ENCODE results near the gene DGKI. TPM values are rescaled to one million over a fixed set of nuclear protein-coding genes. Genes with fewer than 3 reads are reported as not detected.
A peak's percentile ranks its signal among the peaks of the same experiment; 100 is the strongest.

The DGKI gene
- total RNA-seq, 1 experiment from 2014 or later: 0.39 TPM

DNA sequence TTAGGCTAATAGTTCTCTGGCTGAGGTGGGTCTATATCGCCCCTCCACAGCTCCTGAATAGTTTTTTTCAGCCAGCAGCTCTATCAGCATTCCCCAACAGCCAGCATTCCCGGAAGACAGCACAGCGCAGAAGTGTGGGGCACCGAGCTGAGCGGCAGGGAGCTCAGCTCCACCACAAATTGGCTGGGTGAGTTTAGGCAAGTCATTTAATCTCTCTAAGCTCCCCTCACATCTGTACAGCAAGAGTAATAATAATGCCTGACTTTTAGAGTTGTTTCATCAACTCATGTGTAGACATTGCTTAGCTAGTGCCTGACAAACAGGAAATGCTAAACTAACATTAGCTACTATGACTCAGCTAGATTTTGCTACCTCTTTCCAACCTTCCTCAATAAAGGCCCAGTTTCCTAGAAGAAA lies 255.3 kb downstream of the DGKI start:
- Histone ChIP-seq H3K27me3 (replicated peaks; ENCODE audit: insufficient read depth, low read depth, low read length, poor library complexity) (no peaks in the 10 kb centered on the region), H3K4me3 (ENCODE audit: low read depth, low read length, poor library complexity, severe bottlenecking) (no peak overlapping the region), H3K4me1 (ENCODE audit: insufficient read depth, low read length, poor library complexity, severe bottlenecking) (peaks cover 10% of the 10 kb centered on the region), H3K9me3 (ENCODE audit: low read depth, low read length, poor library complexity, severe bottlenecking) (no peaks in the 10 kb centered on the region), H3K36me3 (ENCODE audit: insufficient read depth, low read length, poor library complexity, severe bottlenecking) (no peaks in the 10 kb centered on the region), H3K27ac (ENCODE audit: low read depth, low read length, poor library complexity, severe bottlenecking) (peak overlapping the region; percentile 58)
- CTCF ChIA-PET: interaction anchor here (0.6 to 1.4 kb wide), 3 partner anchors 110 to 1921 kb away, joined by 3 to 6 read pairs (median 3); no protein-coding TSS in a partner anchor
- TF ChIP-seq, protein P1, sequence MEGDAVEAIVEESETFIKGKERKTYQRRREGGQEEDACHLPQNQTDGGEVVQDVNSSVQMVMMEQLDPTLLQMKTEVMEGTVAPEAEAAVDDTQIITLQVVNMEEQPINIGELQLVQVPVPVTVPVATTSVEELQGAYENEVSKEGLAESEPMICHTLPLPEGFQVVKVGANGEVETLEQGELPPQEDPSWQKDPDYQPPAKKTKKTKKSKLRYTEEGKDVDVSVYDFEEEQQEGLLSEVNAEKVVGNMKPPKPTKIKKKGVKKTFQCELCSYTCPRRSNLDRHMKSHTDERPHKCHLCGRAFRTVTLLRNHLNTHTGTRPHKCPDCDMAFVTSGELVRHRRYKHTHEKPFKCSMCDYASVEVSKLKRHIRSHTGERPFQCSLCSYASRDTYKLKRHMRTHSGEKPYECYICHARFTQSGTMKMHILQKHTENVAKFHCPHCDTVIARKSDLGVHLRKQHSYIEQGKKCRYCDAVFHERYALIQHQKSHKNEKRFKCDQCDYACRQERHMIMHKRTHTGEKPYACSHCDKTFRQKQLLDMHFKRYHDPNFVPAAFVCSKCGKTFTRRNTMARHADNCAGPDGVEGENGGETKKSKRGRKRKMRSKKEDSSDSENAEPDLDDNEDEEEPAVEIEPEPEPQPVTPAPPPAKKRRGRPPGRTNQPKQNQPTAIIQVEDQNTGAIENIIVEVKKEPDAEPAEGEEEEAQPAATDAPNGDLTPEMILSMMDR (conservative IDR thresholded peaks at IDR 0.05; ENCODE audit: low read depth, low read length): no peak
- TF ChIP-seq EZH2 (IDR thresholded peaks at IDR 0.05; ENCODE audit: borderline replicate concordance, low read depth, low read length, poor library complexity, severe bottlenecking): no peak
- peak; percentile 46 for DNase-seq (ENCODE audit: low spot score)
- BruUV-seq (replicated peaks): no TSS peak
- intact Hi-C loops (cut with micrococcal nuclease; ENCODE audit: unreplicated experiment): loop anchor here (5.0 to 10.0 kb wide), 3 partner anchors 717 to 1789 kb away; no protein-coding TSS in a partner anchor
- POLR2A ChIA-PET (ENCODE audit: low non-redundant PET): no interaction called here

DNA sequence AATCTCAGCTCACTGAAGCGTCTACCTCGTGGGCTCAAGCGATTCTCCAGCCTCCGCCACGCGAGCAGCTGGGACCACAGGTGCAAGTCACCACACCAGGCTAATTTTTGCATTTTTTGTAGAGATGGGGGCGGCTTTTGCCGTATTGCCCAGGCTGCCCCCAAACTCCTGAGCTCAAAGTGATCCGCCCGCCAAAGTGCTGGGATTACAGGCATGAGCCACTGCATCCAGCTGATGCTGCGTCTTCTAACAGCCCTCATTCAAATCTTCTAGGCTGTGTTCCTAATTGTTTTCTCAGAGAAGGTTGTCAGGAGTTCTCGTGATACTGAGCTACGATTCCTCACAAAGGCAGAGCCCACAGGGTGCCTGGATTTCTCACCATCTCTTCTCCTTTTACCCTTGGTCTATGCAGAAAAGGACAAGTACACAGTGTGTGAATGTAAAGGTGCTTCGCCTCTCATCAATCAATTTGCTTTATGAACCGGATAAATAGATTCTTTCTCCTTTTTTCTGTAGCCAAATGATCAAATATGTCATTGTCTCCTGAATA lies 255.9 kb downstream of the DGKI start:
- H3K4me3 ChIP-seq (ENCODE audit: low read depth, low read length, poor library complexity, severe bottlenecking): no peak overlapping the region
- intact Hi-C loops (cut with micrococcal nuclease; ENCODE audit: unreplicated experiment): loop anchor here (5.0 to 10.0 kb wide), 3 partner anchors 716 to 1789 kb away; no protein-coding TSS in a partner anchor
- POLR2A ChIA-PET (ENCODE audit: low non-redundant PET): no interaction called here
- TF ChIP-seq, protein P1 (conservative IDR thresholded peaks at IDR 0.05; ENCODE audit: low read depth, low read length): no peak
- no peak for TF ChIP-seq EZH2 (IDR thresholded peaks at IDR 0.05; ENCODE audit: borderline replicate concordance, low read depth, low read length, poor library complexity, severe bottlenecking)
- no peak for DNase-seq (ENCODE audit: low spot score)
- CTCF ChIA-PET: no interaction called here
- no peaks in the 10 kb centered on the region for H3K36me3 ChIP-seq (ENCODE audit: insufficient read depth, low read length, poor library complexity, severe bottlenecking)
- BruUV-seq (replicated peaks): no TSS peak
- no peaks in the 10 kb centered on the region for H3K27me3 ChIP-seq (replicated peaks; ENCODE audit: insufficient read depth, low read depth, low read length, poor library complexity)
- H3K9me3 ChIP-seq (ENCODE audit: low read depth, low read length, poor library complexity, severe bottlenecking): no peaks in the 10 kb centered on the region
- peak overlapping the region; percentile 58 for H3K27ac ChIP-seq (ENCODE audit: low read depth, low read length, poor library complexity, severe bottlenecking)
- H3K4me1 ChIP-seq (ENCODE audit: insufficient read depth, low read length, poor library complexity, severe bottlenecking): peaks cover 10% of the 10 kb centered on the region

DNA sequence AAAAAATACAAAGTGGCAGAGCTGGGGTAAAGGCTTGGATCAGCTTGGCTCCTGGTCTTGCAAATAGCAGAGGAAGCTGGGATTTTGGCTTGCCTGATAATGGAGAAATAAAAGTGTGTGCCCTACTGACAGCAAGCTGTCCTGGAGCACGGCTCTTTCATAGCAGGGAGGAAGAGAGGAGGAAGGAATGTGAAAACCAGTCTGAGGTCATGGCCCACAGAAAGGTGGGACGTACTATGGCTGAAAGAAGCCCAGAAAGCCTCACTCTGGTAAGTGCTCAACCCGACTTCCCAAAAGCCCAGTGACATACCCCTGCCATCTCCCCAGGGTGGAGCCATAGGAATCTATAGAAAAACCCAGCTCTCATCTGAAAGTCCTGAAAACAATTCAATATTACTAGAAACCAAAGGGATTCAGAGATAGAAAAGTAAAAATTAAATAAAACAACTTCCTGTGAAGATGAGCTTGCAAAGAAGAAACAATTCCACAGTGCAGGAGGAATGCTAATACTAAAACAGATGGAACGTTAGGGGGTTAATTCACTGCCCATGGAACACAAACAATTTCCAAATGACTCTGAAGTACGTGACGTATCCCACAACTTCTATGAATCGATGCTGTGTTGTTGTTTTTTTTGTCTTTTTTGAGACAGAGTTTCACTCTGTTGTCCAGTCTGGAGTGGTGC lies 256.6 kb downstream of the DGKI start:
- no peaks in the 10 kb centered on the region for H3K36me3 ChIP-seq (ENCODE audit: insufficient read depth, low read length, poor library complexity, severe bottlenecking)
- H3K27ac ChIP-seq (ENCODE audit: low read depth, low read length, poor library complexity, severe bottlenecking): no peak overlapping the region
- ChIA-PET CTCF (no interaction called here), POLR2A (ENCODE audit: low non-redundant PET) (no interaction called here)
- intact Hi-C loops (cut with micrococcal nuclease; ENCODE audit: unreplicated experiment): loop anchor here (5.0 to 10.0 kb wide), 3 partner anchors 715 to 1788 kb away; no protein-coding TSS in a partner anchor
- TF ChIP-seq, protein P1 (conservative IDR thresholded peaks at IDR 0.05; ENCODE audit: low read depth, low read length): no peak
- no peak for TF ChIP-seq EZH2 (IDR thresholded peaks at IDR 0.05; ENCODE audit: borderline replicate concordance, low read depth, low read length, poor library complexity, severe bottlenecking)
- peaks cover 10% of the 10 kb centered on the region for H3K4me1 ChIP-seq (ENCODE audit: insufficient read depth, low read length, poor library complexity, severe bottlenecking)
- no peaks in the 10 kb centered on the region for H3K27me3 ChIP-seq (replicated peaks; ENCODE audit: insufficient read depth, low read depth, low read length, poor library complexity)
- no peak for DNase-seq (ENCODE audit: low spot score)
- BruUV-seq (replicated peaks): no TSS peak
- no peaks in the 10 kb centered on the region for H3K9me3 ChIP-seq (ENCODE audit: low read depth, low read length, poor library complexity, severe bottlenecking)
- no peak overlapping the region for H3K4me3 ChIP-seq (ENCODE audit: low read depth, low read length, poor library complexity, severe bottlenecking)
